HCT116 (cell line): ENCODE results near the gene PLD6. TPM values are rescaled to one million over a fixed set of nuclear protein-coding genes. Genes with fewer than 3 reads are reported as not detected.

Experiments used
- ATAC-seq: fragments of 200-7000 bp; cut with Tn5 transposase; 2 replicates; pipeline ENCODE4 v1.9.1; 2020; ENCODE audit warnings: mild to moderate bottlenecking, moderate library complexity
- BruUV-seq: library from RNA; stranded (reverse); fragments of 400-500 nt; replicated peaks from 2 replicates; lab custom pipeline; 2021; lab: Mats Ljungman, UMichigan
- CTCF ChIA-PET: fragments of 300-600 bp; sonication (Branson Sonifier 250); formaldehyde crosslinking; loops from one replicate; lab custom pipeline; 2021; ENCODE audit warnings: antibody characterized with exemption; lab: Charles Lee
- POLR2A ChIA-PET: fragments of 300-600, 350-600 bp; sonication (Branson Sonifier 250); formaldehyde crosslinking; loops from one replicate; lab custom pipeline; 2021; ENCODE audit warnings: antibody characterized with exemption; lab: Charles Lee
- RAD21 ChIA-PET, 2 experiments: fragments of 300-600 bp; sonication (Branson Sonifier 250); formaldehyde crosslinking; loops; one replicate each; lab custom pipeline; 2023; ENCODE audit warnings: low total read pairs in 2 of 2; ENCODE audit not compliant: uncharacterized antibody in 2 of 2, unreplicated experiment in 2 of 2, low non-redundant PET in 1 of 2; lab: Charles Lee
- DNase-seq: peaks from one replicate; pipeline ENCODE4 v3.0.0-alpha.2; 2010; ENCODE audit warnings: low read depth, low spot score
- H2AFZ ChIP-seq: fragments of 200-600 bp; shearing (Covaris generic), sonication (generic); 2 replicates; pipeline ENCODE4 v1.6.1; 2017; ENCODE audit warnings: low read depth, mixed run types, mixed read lengths, antibody characterized with exemption, low read length; ENCODE audit not compliant: poor library complexity, severe bottlenecking
- H3K27ac ChIP-seq: 2 replicates; pipeline ENCODE4 v1.5.1; 2012; ENCODE audit warnings: low read depth, low read length
- H3K27me3 ChIP-seq: fragments of 200-600 bp; sonication (generic); 2 replicates; pipeline ENCODE4 v1.6.1; 2016; ENCODE audit warnings: mixed run types, low read length, mixed read lengths; ENCODE audit not compliant: insufficient read depth
- H3K36me3 ChIP-seq, 2 experiments: fragments of 200-500 bp in 1 of 2; fragments of 200-600 bp in 1 of 2; sonication (Bioruptor generic) in 1 of 2; sonication (generic) in 1 of 2; 2 replicates each; pipeline versions ENCODE4 v1.5.1 to v1.6.1; 2014 to 2016; ENCODE audit warnings: low read length in 2 of 2, inconsistent platforms in 1 of 2, mixed read lengths in 1 of 2, mixed run types in 1 of 2; ENCODE audit not compliant: insufficient read depth in 2 of 2, control insufficient read depth in 1 of 2
- H3K4me1 ChIP-seq, 2 experiments: fragments of 200-600 bp in 1 of 2; sonication (generic) in 1 of 2; 2 replicates each; pipeline versions ENCODE4 v1.5.1 to v1.6.1; 2012 to 2017; ENCODE audit warnings: low read length in 2 of 2, inconsistent platforms in 1 of 2, mild to moderate bottlenecking in 1 of 2, mixed read lengths in 1 of 2, mixed run types in 1 of 2, moderate library complexity in 1 of 2; ENCODE audit not compliant: insufficient read depth in 2 of 2, control insufficient read depth in 1 of 2
- H3K4me2 ChIP-seq: fragments of 200-600 bp; sonication (generic); 2 replicates; pipeline ENCODE4 v1.6.1; 2017; ENCODE audit warnings: mixed run types, low read length, mixed read lengths
- H3K4me3 ChIP-seq, 2 experiments: fragments of 200-600 bp in 1 of 2; sonication (generic) in 1 of 2; replicated peaks in 1 of 2; 2 replicates each; pipeline ENCODE4 v1.5.1; 2011 to 2016; ENCODE audit warnings: low read length in 2 of 2, control low read depth in 1 of 2, low read depth in 1 of 2, mild to moderate bottlenecking in 1 of 2, mixed read lengths in 1 of 2, mixed run types in 1 of 2
- H3K79me2 ChIP-seq: fragments of 200-600 bp; sonication (generic); 2 replicates; pipeline ENCODE4 v1.6.1; 2017; ENCODE audit warnings: mild to moderate bottlenecking, mixed run types, low read length, moderate library complexity, mixed read lengths; ENCODE audit not compliant: insufficient read depth
- H3K9ac ChIP-seq: fragments of 200-600 bp; sonication (generic); 2 replicates; pipeline ENCODE4 v1.6.1; 2016; ENCODE audit warnings: low read length, mixed read lengths
- H3K9me2 ChIP-seq: fragments of 200-600 bp; sonication (generic), shearing (Covaris generic); 2 replicates; pipeline ENCODE4 v1.6.1; 2017; ENCODE audit warnings: mixed run types, mild to moderate bottlenecking, moderate library complexity; ENCODE audit not compliant: insufficient read depth
- H3K9me3 ChIP-seq, 2 experiments: fragments of 200-500 bp in 1 of 2; fragments of 200-600 bp in 1 of 2; sonication (Bioruptor generic) in 1 of 2; sonication (generic) in 1 of 2; 2 replicates each; pipeline ENCODE4 v1.6.1; 2014 to 2017; ENCODE audit warnings: low read length in 2 of 2, mixed read lengths in 2 of 2, inconsistent platforms in 1 of 2, low read depth in 1 of 2, mild to moderate bottlenecking in 1 of 2, mixed run types in 1 of 2, moderate library complexity in 1 of 2; ENCODE audit not compliant: control insufficient read depth in 1 of 2, insufficient read depth in 1 of 2
- H4K20me1 ChIP-seq: fragments of 200-600 bp; sonication (generic), shearing (Covaris generic); 2 replicates; pipeline ENCODE4 v1.6.1; 2017; ENCODE audit warnings: mixed run types, mild to moderate bottlenecking, moderate library complexity; ENCODE audit not compliant: insufficient read depth
- EZH2 ChIP-seq: fragments of 200-600 bp; sonication (generic); IDR thresholded peaks from 2 replicates; pipeline ENCODE4 v1.6.1; 2017; ENCODE audit warnings: antibody characterized with exemption, mixed run types
- FOSL1 ChIP-seq: IDR thresholded peaks from 2 replicates; pipeline ENCODE4 v1.6.1; 2012; ENCODE audit warnings: low read depth
- MAX ChIP-seq: IDR thresholded peaks from 2 replicates; pipeline ENCODE4 v1.6.1; 2012
- POLR2AphosphoS5 ChIP-seq: IDR thresholded peaks from 2 replicates; pipeline ENCODE4 v1.6.1; 2011; ENCODE audit warnings: mild to moderate bottlenecking, low read depth, low read length, moderate library complexity
- RAD21 ChIP-seq: IDR thresholded peaks from 2 replicates; pipeline ENCODE4 v1.6.1; 2012; ENCODE audit warnings: low read depth, mild to moderate bottlenecking
- REST ChIP-seq: IDR thresholded peaks from 2 replicates; pipeline ENCODE4 v1.6.1; 2012; ENCODE audit warnings: low read depth
- SIN3A ChIP-seq: IDR thresholded peaks from 2 replicates; pipeline ENCODE4 v1.6.1; 2012; ENCODE audit warnings: low read depth
- ZBTB33 ChIP-seq: IDR thresholded peaks from 2 replicates; pipeline ENCODE4 v1.6.1; 2011; ENCODE audit warnings: mild to moderate bottlenecking, low read length, moderate library complexity; ENCODE audit not compliant: insufficient replicate concordance; ENCODE audit errors: extremely low read depth
- ZFX ChIP-seq: fragments of 450-650 bp; IDR thresholded peaks from 2 replicates; pipeline ENCODE4 v1.6.1; 2017
- ZNF274 ChIP-seq: fragments of 200-500 bp; sonication (Bioruptor generic); IDR thresholded peaks from 2 replicates; pipeline ENCODE4 v1.6.1; 2014; ENCODE audit warnings: mild to moderate bottlenecking, low read depth, low read length, inconsistent platforms
- intact Hi-C: fragments of 100-400 bp; cut with micrococcal nuclease; formaldehyde crosslinking; loops from 2 replicates; pipeline ENCODE4 v1.10.0; 2022
- total RNA-seq: library from RNA; stranded (reverse); gene quantifications from one replicate; pipeline ENCODE4 v1.2.1, GENCODE V29; 2021; ENCODE audit not compliant: unreplicated experiment

Gene PLD6
- total RNA-seq, 1 experiment from 2014 or later = 15.6 TPM

DNA sequence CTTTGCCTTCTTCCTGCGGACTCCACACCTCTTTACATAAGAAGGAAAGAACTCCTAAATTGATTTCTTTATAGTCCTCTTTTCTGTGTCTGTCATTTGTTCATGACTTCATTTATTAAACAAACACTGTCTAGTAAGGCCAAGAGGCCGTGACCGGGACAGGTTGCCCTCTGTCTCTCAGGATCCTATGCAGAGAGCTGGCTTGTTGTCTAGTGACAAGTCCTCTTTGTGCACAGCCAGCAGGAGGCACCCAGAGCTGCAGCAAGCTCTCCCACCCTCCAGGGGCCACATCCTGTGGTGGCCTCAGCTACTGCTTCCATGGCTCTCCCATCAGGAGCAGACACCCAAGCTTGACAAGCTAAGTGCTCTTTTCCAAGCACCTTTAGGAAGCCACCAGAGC lies 50.6 kb downstream of the PLD6 start:
- Histone ChIP-seq H3K4me3 (no peak overlapping the region), H3K36me3 (peaks cover 17 to 54% of the 10 kb centered on the region in 2 experiments; a peak in 3 of 4 replicates), H3K79me2 (no peaks in the 10 kb centered on the region; the same call in 1 of the 2 replicates), H4K20me1 (no peaks in the 10 kb centered on the region), H3K9me3 (no peaks in the 10 kb centered on the region), H3K4me1 (peaks cover 2 to 20% of the 10 kb centered on the region in 2 experiments; a peak in 2 of 4 replicates), H3K4me2 (no peak overlapping the region), H3K9ac (no peak overlapping the region), H3K9me2 (no peaks in the 10 kb centered on the region), H3K27me3 (no peaks in the 10 kb centered on the region), H2AFZ (no peak overlapping the region), H3K27ac (no peak overlapping the region)
- intact Hi-C loops = no loop called here
- POLR2A ChIA-PET = no interaction called here
- RAD21 ChIA-PET = no interaction called here
- BruUV-seq = no TSS peak
- DNase-seq (no peak), ATAC-seq (no peak)
- TF ChIP-seq FOSL1 (no peak), ZBTB33 (no peak), RAD21 (no peak), MAX (no peak), ZNF274 (no peak), POLR2AphosphoS5 (no peak)
- CTCF ChIA-PET = no interaction called here

DNA sequence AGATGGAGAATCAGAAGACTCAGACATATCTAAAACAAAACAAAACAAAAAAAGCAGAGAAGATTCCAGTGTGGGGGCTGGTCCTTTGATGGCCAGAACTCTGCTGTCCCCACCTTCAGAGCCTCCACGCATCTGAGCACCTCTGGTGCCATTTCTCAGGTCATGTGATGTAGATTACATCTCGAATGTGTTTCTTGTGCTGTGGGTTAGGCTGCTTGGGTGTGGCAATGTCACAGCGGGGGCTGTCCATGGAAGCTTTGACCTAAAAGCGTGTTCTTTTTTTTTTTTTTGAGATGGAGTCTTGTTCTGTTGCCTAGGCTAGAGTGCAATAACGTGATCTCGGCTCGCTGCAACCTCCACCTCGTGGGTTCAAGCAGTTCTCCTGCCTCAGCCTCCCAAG lies 51.2 kb downstream of the PLD6 start:
- ChIA-PET CTCF (no interaction called here), POLR2A (no interaction called here), RAD21 (no interaction called here)
- TF ChIP-seq REST (no peak), SIN3A (no peak), EZH2 (no peak), ZFX (no peak)
- no peak overlapping the region for H3K4me2 ChIP-seq
- no peaks in the 10 kb centered on the region for H3K27me3 ChIP-seq
- no peak overlapping the region for H3K9ac ChIP-seq
- TSS peak; percentile 9 for BruUV-seq
- H3K9me3 ChIP-seq = no peaks in the 10 kb centered on the region
- H3K9me2 ChIP-seq = no peaks in the 10 kb centered on the region
- DNase-seq (no peak), ATAC-seq (no peak)
- intact Hi-C loops = no loop called here
- no peak overlapping the region for H3K27ac ChIP-seq
- no peaks in the 10 kb centered on the region; the same call in 1 of the 2 replicates for H3K79me2 ChIP-seq
- no peak overlapping the region for H2AFZ ChIP-seq
- H3K4me1 ChIP-seq = peaks cover 2 to 26% of the 10 kb centered on the region in 2 experiments; a peak in 2 of 4 replicates
- no peaks in the 10 kb centered on the region for H4K20me1 ChIP-seq
- peaks cover 21 to 53% of the 10 kb centered on the region in 2 experiments for H3K36me3 ChIP-seq
- no peak overlapping the region for H3K4me3 ChIP-seq
